Stimulated activated CD4-positive, alpha-beta T cell treated with anti-CD3 and anti-CD28 coated beads, Interleukin-4, amount 100 ng/mL, for 48 hours (primary cell): ENCODE results near the gene TAS1R2.
"Not testable (repeated sequence)": the region's sequence is repeated elsewhere in the genome, so short reads cannot be mapped to it uniquely, and the experiment has no call there.

ENCODE experiments used
- DNase-seq, 2 donors: peaks; one replicate each; pipeline ENCODE4 v3.0.0-alpha.2; 2020; ENCODE audit warnings: low read depth in 2 of 2

TAS1R2 gene

DNA sequence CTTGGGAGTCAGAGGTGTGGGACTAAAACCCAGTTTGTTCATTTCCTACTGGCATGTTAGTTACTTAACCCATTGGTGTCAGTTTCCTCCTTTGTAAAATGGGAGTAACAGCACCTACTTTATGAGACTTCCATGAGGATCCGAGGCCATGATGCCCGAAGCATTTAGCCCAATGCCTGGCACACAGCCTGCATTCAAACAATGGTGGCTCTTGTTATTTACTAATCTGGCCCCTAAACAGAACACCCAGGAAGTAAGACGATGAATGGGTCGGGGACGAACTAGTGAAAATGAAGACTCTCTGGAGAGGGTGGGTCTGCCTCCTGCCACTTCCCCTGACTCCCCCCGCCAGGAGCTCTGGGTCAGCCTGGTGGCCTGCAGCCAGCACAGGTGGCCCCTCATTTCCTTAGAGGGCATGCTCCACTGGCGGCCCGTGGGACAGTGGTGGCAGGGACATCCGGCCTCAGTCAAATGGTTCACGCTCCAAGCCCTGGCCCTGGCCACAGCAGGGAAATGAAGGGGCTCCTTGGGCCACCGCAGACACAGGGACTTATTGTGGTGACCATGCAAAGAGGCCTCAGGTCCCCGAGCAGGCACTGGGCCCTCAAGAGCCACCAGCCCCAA is 9.5 kb upstream of the TAS1R2 start:
- DNase-seq, result no peak

DNA sequence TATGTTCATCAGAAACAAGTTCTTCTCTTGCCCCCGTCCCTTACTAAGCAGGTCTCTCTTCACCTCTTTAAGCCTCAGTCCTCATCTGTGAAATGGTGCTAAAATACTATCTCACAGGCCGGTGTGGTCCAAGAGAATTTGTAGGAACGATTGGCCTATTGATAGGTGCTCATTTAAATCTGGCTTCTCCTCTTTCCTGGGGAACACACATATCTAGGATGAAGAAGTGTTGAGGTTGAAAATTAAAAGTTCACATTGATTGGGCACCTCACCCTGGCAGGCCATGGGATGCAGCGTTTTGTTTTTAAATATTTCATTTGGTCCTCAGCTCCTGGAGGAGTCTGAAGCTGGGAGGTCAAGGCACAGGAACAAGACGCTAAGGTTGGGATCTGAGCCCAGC is 8.9 kb upstream of the TAS1R2 start:
- DNase-seq, result no peak

DNA sequence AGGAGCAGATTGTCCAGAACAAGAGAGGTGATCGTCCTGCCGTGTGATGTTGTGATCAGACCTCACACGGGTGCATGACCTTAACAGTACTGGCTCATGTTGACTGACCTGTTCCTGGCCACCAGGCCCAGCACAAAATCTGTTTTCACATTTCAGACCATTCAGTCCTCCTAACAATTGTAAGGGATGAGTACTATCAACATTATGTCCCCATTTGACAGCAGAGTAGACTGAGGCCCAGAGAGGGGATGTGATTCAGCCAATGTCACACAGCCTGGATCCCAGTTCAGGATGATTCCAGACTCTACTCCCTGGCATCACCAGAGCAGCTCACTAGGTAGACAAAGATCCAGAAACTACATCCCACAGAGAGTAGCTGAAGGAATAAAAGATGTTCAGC is 7.4 kb upstream of the TAS1R2 start:
- DNase-seq, result no peak

DNA sequence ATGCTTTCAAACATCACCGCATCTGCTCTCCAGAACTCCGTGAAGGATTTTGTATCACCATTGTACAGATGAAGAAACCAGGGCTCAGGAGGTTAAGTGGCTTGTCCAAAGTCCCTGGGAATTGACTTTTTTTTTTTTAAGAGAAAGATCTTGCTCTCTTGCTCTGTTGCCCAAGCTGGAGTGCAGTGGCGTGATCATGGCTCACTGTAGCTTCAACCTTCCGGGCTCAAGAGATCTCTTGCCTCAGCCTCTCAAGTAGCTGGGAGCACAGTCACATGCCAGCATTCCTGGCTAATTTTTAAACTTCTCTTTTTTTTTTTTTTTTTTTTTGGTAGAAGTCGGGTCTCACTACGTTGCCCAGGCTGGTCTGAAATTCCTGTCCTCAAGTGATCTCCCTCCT is 6.9 kb upstream of the TAS1R2 start:
- no peak for DNase-seq

DNA sequence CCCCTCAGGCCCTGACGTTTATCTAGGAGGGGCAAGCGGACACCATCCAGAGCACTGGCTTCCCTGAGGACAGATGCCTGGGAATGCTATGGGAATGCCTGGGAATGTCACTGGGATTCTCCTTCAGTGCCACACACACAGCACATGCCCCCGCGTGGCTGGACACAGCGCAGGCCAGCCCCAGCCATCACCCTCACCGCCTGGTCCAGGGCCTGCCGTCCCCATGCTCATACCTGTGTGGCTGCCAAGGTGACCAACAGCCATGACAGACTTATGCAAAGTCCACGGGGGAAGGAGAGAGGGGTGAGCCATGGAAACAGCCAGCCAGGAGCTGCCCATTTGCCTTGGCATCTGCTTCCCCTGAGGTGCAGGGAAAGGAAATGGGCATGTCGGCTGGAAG is 5.7 kb upstream of the TAS1R2 start:
- no peak for DNase-seq

DNA sequence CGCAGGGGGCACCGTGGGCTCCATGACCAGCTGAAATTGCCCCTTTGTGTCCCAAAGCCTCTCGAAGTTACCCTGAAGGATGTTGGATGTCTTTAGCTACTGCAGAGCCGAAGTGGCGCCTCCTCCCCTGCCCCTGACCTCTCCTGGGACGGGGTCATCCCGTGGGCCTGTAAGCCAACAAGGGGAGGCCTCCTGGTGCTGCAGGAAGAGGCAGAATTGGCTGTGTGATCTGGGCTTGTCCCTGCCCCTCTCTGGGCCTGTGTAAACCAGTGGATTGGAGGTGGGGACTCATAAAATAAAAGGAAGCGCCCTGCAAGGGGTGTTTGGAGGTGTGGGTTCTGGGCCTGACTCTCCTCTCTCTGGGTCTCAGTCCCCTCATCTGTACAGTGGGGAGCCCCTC is 2.1 kb upstream of the TAS1R2 start:
- DNase-seq, result no peak

DNA sequence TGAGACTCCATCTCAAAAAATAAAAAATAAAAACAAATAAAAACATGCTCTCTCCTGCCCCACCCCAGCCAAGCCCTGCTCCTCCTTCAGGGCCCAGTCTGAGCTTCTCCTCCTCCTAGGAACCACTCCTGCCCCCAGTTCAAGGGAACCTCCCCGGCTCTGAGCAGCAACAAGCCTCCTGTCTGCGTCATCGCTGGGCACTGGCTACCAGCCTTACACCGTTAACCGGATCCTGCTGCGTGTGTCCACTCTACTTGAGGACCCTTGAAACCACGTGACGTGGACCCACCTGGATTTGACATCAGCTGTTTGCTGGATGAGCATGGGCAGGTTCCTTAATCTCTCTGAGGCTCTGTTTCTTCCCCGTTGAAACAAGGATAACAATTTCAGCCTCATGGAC is 1.6 kb upstream of the TAS1R2 start:
- no peak for DNase-seq

DNA sequence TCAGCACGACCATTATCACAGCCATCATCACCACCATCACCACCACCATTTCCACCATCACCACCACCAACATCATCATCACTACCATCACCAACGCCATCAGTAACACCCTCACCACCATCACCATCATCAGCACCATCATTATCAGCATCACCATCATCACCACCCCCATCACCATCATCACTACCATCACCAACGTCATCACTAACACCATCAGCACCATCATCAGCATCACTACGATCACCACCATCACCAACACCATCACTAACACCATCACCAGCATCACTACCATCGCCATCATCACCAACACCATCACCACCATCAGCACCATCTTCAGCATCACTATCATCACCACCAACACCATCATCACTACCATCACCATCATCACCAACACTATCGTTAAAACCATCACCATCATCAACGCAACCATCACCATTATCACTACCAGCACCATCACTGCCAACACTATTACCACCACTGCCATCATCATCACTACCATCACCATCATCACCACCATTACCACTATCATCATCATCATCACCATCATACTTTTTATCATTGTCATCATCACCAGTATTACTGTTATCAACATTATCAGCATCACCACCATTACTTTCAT is 1.3 kb downstream of the TAS1R2 start:
- DNase-seq, result no peak

DNA sequence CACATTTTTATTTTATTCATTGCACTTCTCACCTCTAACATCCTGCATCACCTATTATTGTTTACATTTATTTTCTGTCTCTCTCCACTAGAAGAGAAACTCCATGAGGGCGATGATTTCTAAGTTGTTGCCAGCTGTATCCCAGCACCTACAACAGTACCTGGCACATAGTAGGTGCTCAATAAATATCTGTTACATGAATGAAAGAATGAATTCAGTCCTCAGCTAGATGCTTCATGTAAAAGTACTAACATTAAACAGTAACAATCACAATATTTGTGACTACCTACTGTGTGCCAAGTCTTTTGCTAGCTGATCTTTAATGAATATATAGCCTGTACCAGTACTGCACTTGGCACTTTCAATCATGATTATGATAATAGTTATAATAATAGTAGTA is 3.0 kb downstream of the TAS1R2 start:
- no peak for DNase-seq

DNA sequence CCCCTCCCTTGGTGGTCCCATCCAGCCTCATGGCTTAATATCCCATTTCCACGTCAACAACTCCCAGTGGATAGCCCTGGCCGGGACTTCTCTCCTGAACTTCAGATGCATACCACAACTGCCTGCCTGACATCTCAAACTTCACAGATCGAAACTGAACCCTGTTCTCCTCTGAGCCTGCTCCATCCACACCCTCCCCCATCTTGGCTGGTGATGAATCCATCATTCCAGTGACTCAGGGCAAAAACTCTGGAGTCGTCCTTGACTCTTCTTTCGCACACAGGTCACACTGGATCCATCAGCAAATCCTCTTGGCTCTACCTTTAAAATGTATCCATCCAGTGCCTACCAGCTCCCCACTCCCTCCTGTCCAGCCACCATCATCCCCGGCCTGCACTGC is 3.9 kb downstream of the TAS1R2 start:
- DNase-seq, result no peak

DNA sequence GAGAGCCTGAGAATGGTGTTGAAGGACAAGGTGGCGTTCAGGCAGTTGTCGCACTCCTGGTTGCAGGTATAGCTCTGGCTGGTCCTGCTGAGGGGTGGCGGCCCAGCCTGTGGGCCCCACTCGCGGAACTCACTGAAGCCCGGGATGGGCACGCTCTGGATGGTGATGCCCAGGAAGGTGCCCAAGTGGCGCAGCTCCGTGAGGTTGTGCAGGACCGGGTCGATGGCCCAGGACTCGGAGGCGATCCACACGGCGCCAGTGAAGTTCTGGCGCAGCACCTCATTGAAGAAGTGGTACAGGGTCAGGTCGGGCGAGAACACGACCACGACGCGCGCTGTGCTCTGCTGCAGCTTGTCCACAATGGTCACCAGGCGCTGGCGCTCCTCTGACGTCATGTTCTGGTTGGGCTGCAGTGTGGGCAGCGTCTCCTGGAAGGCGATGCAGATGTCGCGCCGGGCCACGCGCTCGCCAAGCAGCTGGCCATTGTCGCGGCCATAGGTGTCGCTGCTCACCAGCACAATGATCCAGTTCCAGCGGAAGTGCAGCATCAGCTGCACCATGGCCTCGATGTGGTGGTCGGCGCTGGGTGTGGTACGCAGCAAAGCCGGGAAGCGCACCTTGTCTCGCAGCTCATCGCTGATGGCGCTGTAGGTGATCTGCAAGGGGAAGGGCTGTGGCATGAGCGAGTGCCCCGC is 5.0 kb downstream of the TAS1R2 start:
- no peak for DNase-seq

DNA sequence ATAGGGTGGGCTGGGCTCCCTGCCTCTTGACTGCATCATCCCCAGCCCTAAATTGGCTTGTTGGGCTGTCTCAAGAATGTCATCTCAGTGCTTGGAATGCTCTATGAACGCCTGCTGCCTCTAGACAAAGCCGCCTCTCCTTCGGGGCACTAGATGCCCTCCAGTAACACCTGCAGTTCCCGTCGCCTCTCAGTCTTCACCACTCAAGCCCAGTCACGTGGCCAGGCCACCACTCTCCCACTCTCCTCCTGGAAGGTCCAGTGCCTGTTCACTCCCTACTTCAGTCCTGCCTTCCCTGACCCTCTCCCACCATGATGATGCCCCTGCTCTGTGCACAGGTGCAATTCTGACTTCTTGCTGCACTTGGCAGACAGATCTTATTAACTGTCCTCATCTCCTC is 7.0 kb downstream of the TAS1R2 start:
- no peak for DNase-seq

DNA sequence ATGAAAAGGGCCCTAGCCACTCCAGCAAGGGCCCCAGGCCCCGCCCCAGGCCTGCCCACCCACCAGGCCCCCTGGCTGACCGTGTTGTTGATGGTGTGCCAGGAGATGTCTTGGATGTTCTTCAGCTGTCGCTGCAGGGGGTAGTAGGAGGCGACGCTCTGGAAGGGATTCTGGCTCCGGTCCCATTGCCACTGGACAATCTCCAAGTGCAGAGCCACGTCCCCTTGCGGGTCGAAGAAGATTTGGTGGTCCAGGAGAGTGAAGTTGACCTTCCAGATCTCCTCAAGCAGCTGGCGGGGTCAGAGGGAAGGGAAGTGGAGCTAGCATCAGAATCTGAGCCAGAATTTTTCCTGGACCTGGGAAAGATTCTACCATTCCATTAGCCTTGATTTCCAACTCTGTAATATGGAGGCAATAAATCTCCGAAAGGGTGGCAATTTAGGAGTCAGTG is 10.2 kb downstream of the TAS1R2 start:
- no peak for DNase-seq

DNA sequence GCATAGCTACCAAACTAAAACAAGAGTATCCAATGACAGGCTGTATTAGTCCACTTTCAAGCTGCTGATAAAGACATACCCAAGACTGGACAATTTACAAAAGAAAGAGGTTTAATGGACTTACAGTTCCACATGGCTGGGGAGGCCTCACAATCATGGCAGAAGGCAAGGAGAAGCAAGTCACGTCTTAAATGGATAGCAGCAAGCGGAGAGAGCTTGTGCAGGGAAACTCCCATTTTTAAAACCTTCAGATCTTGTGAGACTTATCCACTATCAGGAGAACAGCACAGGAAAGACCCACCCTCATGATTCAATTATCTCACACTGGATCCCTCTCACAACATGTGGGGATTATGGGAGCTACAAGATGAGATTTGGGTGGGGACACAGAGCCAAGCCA is 11.7 kb downstream of the TAS1R2 start:
- DNase-seq, result not testable (repeated sequence)

DNA sequence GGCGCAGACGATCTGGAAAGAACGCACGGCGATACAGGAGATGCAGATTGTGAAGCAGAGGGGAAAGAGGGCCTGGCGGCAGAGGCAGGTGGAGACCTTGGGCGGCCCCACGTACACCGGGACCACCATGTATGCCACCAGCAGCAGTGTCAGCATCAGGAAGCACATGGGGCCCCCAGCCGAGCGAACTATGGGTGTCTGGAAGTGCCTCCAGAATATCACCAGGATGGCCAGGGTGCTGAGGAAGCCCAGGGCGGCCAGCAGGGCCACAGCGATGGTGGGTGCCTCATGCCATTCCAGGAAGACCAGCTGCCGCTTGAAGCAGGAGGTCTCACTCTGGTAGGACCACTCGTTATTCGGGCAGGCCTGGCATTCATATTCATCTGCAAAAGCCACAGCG is 19.3 kb downstream of the TAS1R2 start:
- DNase-seq, result no peak

DNA sequence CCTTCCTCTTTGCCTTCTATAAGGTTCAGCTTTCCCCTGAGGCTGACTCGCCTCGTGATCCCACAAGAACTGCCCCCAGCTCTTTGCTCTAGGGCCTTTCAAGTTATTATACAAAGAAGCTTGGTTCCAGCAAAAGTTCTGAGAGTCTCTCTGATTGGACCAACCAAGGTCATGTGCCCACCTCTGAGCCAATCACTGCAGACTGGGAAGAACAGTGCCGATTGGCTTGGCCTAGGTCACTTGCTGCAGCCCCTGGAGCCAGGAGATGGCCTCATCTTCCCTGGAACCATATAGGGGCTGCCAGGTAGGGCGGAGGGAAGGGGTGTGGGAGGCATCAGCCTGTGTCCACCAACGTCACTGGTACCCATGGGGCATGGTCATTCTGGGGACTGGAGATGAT is 22.8 kb downstream of the TAS1R2 start:
- no peak for DNase-seq

DNA sequence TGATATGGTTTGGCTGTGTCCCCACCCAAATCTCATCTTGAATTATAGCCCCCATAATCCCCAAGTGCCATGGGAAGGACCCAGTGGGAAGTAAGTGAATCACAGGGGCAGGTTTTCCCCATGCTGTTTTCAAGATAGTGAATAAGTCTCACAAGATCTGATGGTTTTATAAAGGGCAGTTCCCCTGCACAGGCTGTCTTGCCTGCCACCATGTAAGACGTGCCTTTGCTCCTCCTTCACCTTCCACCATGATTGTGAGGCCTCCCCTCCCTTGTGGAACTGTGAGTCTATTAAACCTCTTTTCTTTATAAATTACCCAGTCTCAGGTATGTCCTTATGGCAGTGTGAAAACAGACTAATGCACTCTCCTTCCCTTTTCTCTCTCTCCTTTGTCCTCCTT is 27.1 kb downstream of the TAS1R2 start:
- DNase-seq, result not testable (repeated sequence)

DNA sequence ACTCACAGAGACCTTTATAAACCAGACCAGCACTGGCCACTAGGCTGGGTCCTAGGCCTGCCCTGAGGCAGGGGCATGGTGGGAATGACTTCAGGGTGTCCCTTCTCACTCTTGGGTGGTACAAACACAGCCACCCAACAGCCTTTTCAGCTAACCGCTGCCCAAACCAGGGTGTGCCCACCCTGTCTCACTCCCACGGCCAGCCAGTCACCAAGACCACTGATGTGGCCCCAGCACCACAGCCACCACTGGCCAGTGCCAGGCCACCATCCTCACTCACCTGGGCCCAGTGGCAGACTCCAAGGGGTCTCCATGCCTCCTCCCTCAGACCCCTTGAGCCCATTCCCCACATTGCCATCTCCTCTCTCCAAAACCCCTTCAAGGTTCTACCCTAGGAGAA is 27.8 kb downstream of the TAS1R2 start:
- no peak for DNase-seq

DNA sequence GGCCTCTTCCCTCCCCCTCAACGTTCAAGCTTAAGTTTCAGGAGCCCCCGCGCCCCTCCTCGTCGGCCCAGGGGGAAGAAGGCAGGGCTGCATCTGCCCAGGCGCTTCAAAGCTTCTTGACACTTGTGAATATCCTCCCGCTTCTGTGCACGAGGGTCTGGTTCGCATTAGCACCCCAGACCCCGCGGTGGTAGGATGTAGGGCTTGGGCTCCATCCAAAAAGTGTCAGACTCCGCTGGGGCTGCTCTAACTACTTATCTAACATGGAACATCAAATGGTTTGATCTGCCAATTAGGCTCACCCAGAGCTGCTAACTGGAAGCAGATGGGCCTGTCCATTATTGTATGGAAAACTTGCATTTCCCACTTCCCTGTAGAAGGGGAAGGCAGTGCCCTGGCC is 28.9 kb downstream of the TAS1R2 start:
- DNase-seq, result no peak

DNA sequence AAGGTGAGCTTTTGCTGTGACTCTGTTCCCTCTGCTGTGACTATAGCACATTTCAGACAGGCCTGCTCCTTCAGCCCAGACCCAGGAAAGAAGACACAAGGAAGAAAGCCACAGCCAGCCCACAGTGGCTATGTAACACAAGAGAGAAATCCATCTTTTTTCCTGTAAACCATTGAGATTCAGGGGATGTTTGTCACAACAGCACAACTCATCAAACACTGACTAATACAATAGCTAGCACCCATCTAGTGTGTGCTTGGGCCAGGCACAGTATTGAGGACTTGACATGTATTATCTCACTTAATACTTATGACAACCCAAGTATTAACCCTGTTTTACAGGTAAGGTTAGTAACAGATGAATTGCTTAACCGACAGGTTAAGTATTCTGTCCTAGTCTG is 29.8 kb downstream of the TAS1R2 start:
- DNase-seq, result no peak

DNA sequence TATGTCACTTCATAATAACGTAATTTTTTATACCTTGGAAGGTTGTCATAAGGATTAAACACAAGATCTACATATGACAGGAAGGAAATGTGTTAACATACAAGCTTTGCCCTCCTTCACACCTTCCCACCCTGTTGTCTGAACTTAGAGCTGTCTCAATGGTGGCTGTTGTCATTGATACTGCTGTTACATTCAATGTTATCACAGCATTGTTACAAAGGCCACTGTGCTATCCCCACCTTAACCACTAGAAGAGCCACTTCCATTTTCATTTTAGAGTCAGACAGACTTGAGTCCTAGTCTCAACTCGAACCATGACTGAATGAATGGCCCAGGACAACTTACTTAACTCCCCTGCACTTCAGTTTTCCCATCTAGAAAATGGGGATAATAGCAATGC is 31.2 kb downstream of the TAS1R2 start:
- DNase-seq, result no peak

DNA sequence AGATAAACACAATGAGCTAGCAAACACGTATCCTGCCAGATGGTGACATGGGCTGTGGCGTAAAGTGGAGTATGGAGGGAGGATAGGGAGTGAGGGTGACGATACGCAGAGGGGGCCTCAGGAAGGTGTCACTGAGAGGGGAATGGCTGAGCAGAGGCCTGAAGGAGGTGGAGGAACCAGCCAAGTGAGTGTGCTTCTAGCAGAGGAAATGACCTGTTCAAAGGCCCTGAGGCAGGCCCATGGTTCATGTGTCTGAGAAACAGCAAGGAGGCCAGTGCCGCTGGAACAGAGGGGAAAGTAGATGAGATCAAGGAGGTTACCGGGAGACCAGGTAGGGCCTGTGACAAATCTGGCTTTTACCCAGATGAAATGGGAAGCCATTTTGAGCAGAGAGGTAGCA is 36.0 kb downstream of the TAS1R2 start:
- no peak for DNase-seq
